HFFc6 (cell line): ENCODE measurements around the gene SMG1. TPM values are rescaled to one million over a fixed set of nuclear protein-coding genes. Genes with fewer than 3 reads are reported as not detected.
A peak's percentile ranks its signal among the peaks of the same experiment; 100 is the strongest.

Experiments used
- DNase-seq: peaks from one replicate; pipeline ENCODE4 v3.0.0-alpha.2; 2018
- H3K27ac Mint-ChIP-seq: 2 replicates; pipeline ENCODE4 v1.8.0; 2020; ENCODE audit warnings: mild to moderate bottlenecking, mixed read lengths
- H3K27me3 Mint-ChIP-seq: 2 replicates; pipeline ENCODE4 v1.8.0; 2021; ENCODE audit warnings: mild to moderate bottlenecking, moderate library complexity, mixed read lengths; ENCODE audit not compliant: insufficient read depth
- H3K36me3 Mint-ChIP-seq: 2 replicates; pipeline ENCODE4 v1.8.0; 2021; ENCODE audit warnings: low read depth, mixed read lengths
- H3K4me1 Mint-ChIP-seq: 2 replicates; pipeline ENCODE4 v1.8.0; 2020; ENCODE audit warnings: low read depth, mixed read lengths
- H3K4me3 Mint-ChIP-seq: 2 replicates; pipeline ENCODE4 v1.8.0; 2020; ENCODE audit warnings: mild to moderate bottlenecking, moderate library complexity, mixed read lengths
- H3K9me3 Mint-ChIP-seq: 2 replicates; pipeline ENCODE4 v1.8.0; 2020; ENCODE audit warnings: mild to moderate bottlenecking, mixed read lengths
- CTCF ChIP-seq: fragments of 200-600 bp; sonication (generic); IDR thresholded peaks from 2 replicates; pipeline ENCODE4 v1.5.0; 2021; ENCODE audit warnings: antibody characterized with exemption, mild to moderate bottlenecking
- total RNA-seq, 6 experiments: library from RNA; stranded (reverse); fragmentation: NEBNext Ultra II Directional; extraction: Animal tissue kit (Norgen Biotek cat#: 25700); gene quantifications; 2 replicates in 1 of 6; 3 replicates in 5 of 6; pipeline ENCODE4 v1.2.3, GENCODE V29; 2021

Gene SMG1
- total RNA-seq, 6 experiments from 2014 or later, result 31.3 to 43.0 (median 35.4) TPM

DNA sequence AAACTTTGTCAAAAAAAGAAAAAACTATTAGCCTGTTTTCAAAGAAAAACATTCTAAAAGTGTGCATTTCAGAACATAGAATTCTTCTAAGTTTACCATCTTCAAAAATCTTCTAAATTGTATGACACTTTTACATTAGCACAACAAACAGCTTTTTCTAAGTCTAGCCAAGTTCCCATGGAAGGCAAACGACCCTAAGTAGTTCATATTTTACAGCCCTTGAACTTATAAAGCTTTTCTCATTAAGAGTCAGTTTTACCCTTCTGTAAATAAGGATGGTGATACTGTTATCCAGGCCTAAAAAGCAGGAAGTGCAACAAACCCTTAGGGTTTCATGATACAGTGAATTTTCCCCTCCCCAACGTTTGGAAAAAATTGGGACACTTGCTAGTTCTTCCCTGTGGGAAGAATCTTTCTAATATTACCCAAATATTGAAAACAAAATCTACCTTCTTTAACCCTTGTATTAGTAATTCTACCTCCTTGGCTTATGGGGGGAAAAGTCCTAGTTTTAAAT lies 120.9 kb downstream of the SMG1 start:
- H3K36me3 Mint-ChIP-seq, result peaks cover 45% of the 10 kb centered on the region
- peaks cover 16% of the 10 kb centered on the region for H3K27me3 Mint-ChIP-seq
- H3K9me3 Mint-ChIP-seq, result peaks cover 8% of the 10 kb centered on the region
- peaks cover 40% of the 10 kb centered on the region for H3K4me1 Mint-ChIP-seq
- no peak for TF ChIP-seq CTCF
- peak overlapping the region; percentile 79; the same call in 1 of the 2 replicates for H3K27ac Mint-ChIP-seq
- no peak overlapping the region for H3K4me3 Mint-ChIP-seq
- no peak for DNase-seq

- TF ChIP-seq CTCF, result no peak
- H3K27ac Mint-ChIP-seq, result peak overlapping the region; percentile 79
These were observed 121.7 kb downstream of the SMG1 start for GRCh38 chr16:18804540-18804939.

GRCh38 chr16:18803569-18804462 lies 122.4 kb downstream of the SMG1 start:
- peaks cover 45% of the 10 kb centered on the region for H3K36me3 Mint-ChIP-seq
- peaks cover 16% of the 10 kb centered on the region for H3K27me3 Mint-ChIP-seq
- no peak for DNase-seq
- peaks cover 55% of the 10 kb centered on the region for H3K4me1 Mint-ChIP-seq
- no peak for TF ChIP-seq CTCF
- peaks cover 8% of the 10 kb centered on the region for H3K9me3 Mint-ChIP-seq
- no peak overlapping the region for H3K4me3 Mint-ChIP-seq
- H3K27ac Mint-ChIP-seq, result peak overlapping the region; percentile 79

More at GRCh38 chr16:18804540-18804939, 121.7 kb downstream of the SMG1 start:
- DNase-seq, result no peak
- peaks cover 47% of the 10 kb centered on the region for H3K36me3 Mint-ChIP-seq
- peaks cover 16% of the 10 kb centered on the region for H3K27me3 Mint-ChIP-seq
- H3K4me1 Mint-ChIP-seq, result peaks cover 48% of the 10 kb centered on the region
- H3K9me3 Mint-ChIP-seq, result peaks cover 8% of the 10 kb centered on the region
- no peak overlapping the region for H3K4me3 Mint-ChIP-seq

DNA sequence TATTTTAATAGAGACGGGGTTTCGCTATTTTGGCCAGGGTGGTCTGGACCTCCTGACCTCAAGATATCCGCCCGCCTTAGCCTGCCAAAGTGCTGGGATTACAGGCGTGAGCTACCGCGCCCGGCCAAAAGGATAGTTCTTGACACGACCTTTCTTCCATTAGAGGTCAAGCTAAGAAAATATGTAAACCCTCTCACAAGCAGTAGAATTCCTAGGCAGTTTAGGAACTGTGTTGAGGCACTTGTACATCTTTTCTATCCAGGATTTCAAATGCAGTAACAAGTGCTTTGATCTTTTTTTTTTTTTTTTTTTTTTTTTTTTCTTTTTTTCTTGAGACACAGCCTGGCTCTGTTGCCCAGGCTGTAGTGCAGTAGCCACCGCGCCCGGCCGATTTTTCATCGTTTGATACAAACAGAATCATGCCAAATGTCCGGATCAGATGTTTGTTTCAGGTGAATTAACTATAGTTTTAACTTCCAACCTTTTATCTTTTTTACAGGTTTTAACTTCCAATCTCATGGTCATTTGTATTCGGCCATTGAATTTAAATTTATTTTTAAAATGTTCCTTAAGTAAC lies 123.4 kb downstream of the SMG1 start:
- Mint-ChIP-seq H3K9me3 (peaks cover 8% of the 10 kb centered on the region), H3K4me3 (peak overlapping the region; percentile 97), H3K4me1 (peaks cover 65% of the 10 kb centered on the region), H3K36me3 (peaks cover 42% of the 10 kb centered on the region), H3K27ac (peak overlapping the region; percentile 45), H3K27me3 (peaks cover 16% of the 10 kb centered on the region)
- TF ChIP-seq CTCF, result no peak
- no peak for DNase-seq

GRCh38 chr16:18801145-18801972 lies 124.8 kb downstream of the SMG1 start, which contains the start of gene ARL6IP1:
TSS of gene ARL6IP1 (minus strand) at chr16:18801549. CDS start at chr16:18801466, 83 bp downstream.
- Mint-ChIP-seq H3K27me3 (peaks cover 16% of the 10 kb centered on the region), H3K36me3 (peaks cover 48% of the 10 kb centered on the region), H3K4me1 (peaks cover 73% of the 10 kb centered on the region), H3K4me3 (peak within 1 kb of the TSS; percentile 97), H3K27ac (peak within 1 kb of the TSS; percentile 97), H3K9me3 (peaks cover 8% of the 10 kb centered on the region)
- TF ChIP-seq CTCF, result peak; percentile 97
- DNase-seq, result peak; percentile 99
